Measurements from ENCODE around the gene ZMAT3. TPM values are rescaled to one million over a fixed set of nuclear protein-coding genes. Genes with fewer than 3 reads are reported as not detected.

The ZMAT3 gene
- total and polyA plus RNA-seq, 2 of the 13 experiments (the other 11 are each of a cell fraction or from before 2014, with no cell fraction given): 11.4 to 11.7 TPM

DNA sequence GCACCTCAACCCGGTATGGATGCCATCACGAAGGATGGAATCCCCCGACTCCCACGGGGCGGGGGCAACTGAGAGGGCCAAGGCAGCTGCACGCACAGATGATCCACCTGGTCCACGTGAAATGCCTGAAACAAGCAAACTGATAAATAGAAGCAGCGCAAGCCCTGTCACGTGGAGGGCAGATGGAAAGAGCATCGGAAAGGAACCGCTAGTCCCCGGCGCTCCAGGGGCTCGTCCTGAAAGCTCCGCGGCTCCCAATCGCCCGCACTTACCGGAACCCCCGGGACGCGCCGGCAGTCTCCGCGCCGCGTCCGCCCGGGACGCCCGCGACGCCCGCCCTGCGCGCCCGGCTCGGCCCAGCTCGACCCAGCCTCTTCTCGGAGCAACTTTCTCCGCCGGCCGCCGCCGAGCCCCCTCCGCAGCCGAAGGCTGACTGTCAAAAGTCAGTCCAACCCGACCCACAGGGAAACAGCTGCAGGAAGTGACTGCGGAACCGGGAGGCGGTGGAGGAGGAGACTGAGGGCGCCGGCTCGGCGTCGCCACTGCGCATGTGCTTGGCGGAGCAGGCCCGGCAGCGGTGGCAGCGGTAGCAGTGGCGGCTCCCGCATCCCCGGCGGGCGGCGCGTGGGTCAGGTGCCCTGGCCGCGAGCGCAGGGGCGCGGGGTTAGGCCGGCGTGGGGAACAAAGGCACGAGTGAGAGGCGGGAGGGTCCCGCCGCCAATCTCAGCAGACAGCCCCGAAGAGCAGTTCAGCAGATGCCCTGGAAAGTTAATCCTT is at the start of gene ZMAT3 (continued):
- TF ChIP-seq REL (CRISPR knock-in tag; conservative IDR thresholded peaks at IDR 0.05): no peak
- TF ChIP-seq, protein P1, sequence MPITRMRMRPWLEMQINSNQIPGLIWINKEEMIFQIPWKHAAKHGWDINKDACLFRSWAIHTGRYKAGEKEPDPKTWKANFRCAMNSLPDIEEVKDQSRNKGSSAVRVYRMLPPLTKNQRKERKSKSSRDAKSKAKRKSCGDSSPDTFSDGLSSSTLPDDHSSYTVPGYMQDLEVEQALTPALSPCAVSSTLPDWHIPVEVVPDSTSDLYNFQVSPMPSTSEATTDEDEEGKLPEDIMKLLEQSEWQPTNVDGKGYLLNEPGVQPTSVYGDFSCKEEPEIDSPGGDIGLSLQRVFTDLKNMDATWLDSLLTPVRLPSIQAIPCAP (CRISPR knock-in tag; IDR thresholded peaks at IDR 0.05; ENCODE audit: low read depth): no peak
- TF ChIP-seq, protein P2, sequence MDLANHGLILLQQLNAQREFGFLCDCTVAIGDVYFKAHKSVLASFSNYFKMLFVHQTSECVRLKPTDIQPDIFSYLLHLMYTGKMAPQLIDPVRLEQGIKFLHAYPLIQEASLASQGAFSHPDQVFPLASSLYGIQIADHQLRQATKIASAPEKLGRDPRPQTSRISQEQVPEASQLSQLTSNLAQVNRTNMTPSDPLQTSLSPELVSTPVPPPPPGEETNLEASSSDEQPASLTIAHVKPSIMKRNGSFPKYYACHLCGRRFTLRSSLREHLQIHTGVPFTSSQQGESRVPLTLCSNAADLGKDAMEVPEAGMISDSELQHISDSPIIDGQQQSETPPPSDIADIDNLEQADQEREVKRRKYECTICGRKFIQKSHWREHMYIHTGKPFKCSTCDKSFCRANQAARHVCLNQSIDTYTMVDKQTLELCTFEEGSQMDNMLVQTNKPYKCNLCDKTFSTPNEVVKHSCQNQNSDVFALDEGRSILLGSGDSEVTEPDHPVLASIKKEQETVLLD (CRISPR knock-in tag; IDR thresholded peaks at IDR 0.05; ENCODE audit: low read depth): no peak
- no peak for TF ChIP-seq NFATC3 (CRISPR knock-in tag; IDR thresholded peaks at IDR 0.05)
- no peak for TF ChIP-seq KLF11 (CRISPR knock-in tag; IDR thresholded peaks at IDR 0.05)
- TF ChIP-seq MATR3 (CRISPR knock-in tag; IDR thresholded peaks at IDR 0.05): no peak
- TF ChIP-seq, protein P3, sequence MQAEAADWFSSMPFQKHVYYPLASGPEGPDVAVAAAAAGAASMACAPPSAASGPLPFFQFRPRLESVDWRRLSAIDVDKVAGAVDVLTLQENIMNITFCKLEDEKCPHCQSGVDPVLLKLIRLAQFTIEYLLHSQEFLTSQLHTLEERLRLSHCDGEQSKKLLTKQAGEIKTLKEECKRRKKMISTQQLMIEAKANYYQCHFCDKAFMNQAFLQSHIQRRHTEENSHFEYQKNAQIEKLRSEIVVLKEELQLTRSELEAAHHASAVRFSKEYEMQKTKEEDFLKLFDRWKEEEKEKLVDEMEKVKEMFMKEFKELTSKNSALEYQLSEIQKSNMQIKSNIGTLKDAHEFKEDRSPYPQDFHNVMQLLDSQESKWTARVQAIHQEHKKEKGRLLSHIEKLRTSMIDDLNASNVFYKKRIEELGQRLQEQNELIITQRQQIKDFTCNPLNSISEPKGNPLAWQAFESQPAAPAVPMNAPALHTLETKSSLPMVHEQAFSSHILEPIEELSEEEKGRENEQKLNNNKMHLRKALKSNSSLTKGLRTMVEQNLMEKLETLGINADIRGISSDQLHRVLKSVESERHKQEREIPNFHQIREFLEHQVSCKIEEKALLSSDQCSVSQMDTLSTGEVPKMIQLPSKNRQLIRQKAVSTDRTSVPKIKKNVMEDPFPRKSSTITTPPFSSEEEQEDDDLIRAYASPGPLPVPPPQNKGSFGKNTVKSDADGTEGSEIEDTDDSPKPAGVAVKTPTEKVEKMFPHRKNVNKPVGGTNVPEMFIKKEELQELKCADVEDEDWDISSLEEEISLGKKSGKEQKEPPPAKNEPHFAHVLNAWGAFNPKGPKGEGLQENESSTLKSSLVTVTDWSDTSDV (CRISPR knock-in tag; IDR thresholded peaks at IDR 0.05): 0 out of 2 replicates have a peak, but pooled peaks have one; percentile 64
- TF ChIP-seq ZNF160 (CRISPR knock-in tag; IDR thresholded peaks at IDR 0.05): 0 out of 2 replicates have a peak, but pooled peaks have one; percentile 7
- TF ChIP-seq, protein P4, sequence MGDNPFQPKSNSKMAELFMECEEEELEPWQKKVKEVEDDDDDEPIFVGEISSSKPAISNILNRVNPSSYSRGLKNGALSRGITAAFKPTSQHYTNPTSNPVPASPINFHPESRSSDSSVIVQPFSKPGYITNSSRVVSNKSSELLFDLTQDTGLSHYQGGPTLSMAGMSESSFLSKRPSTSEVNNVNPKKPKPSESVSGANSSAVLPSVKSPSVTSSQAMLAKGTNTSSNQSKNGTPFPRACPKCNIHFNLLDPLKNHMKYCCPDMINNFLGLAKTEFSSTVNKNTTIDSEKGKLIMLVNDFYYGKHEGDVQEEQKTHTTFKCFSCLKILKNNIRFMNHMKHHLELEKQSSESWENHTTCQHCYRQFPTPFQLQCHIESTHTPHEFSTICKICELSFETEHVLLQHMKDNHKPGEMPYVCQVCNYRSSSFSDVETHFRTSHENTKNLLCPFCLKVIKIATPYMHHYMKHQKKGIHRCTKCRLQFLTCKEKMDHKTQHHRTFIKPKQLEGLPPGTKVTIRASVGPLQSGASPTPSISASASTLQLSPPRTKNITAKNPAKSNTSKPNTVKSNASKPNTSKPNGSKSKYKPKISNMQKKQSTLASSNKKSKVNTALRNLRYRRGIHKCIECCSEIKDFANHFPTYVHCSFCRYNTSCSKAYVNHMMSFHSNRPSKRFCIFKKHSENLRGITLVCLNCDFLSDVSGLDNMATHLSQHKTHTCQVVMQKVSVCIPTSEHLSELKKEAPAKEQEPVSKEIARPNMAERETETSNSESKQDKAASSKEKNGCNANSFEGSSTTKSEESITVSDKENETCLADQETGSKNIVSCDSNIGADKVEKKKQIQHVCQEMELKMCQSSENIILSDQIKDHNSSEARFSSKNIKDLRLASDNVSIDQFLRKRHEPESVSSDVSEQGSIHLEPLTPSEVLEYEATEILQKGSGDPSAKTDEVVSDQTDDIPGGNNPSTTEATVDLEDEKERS (CRISPR knock-in tag; IDR thresholded peaks at IDR 0.05): no peak
- TF ChIP-seq STAT5B (CRISPR knock-in tag; IDR thresholded peaks at IDR 0.05): no peak
- TF ChIP-seq SCMH1 (CRISPR knock-in tag; IDR thresholded peaks at IDR 0.05; ENCODE audit: borderline replicate concordance): no peak
- TF ChIP-seq ZNF768 (CRISPR knock-in tag; IDR thresholded peaks at IDR 0.05): peak; percentile 32; the same call in 1 of the 2 replicates
- TF ChIP-seq, protein P5, sequence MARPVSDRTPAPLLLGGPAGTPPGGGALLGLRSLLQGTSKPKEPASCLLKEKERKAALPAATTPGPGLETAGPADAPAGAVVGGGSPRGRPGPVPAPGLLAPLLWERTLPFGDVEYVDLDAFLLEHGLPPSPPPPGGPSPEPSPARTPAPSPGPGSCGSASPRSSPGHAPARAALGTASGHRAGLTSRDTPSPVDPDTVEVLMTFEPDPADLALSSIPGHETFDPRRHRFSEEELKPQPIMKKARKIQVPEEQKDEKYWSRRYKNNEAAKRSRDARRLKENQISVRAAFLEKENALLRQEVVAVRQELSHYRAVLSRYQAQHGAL (CRISPR knock-in tag; IDR thresholded peaks at IDR 0.05; ENCODE audit: not compliant biosample characterization): peak; percentile 63
- TF ChIP-seq RFX5 (IDR thresholded peaks at IDR 0.05; ENCODE audit: low read depth, low read length): no peak
- no peak for TF ChIP-seq LCORL (IDR thresholded peaks at IDR 0.05)
- no peak; the same call in 1 of the 2 replicates for TF ChIP-seq LCORL (CRISPR knock-in tag; IDR thresholded peaks at IDR 0.05)
- no peak for TF ChIP-seq HNF4G (IDR thresholded peaks at IDR 0.05; ENCODE audit: borderline replicate concordance, low read depth, low read length)
- TF ChIP-seq HNF4G (CRISPR knock-in tag; IDR thresholded peaks at IDR 0.05; ENCODE audit: borderline replicate concordance, low read depth): 0 out of 2 replicates have a peak, but pooled peaks have one; percentile 28
- no peak for TF ChIP-seq ZNF616 (CRISPR knock-in tag; IDR thresholded peaks at IDR 0.05; ENCODE audit: low read depth)
